Left ventricle myocardium inferior (tissue), 1 donor: ENCODE data around the gene ABCC3. TPM values are rescaled to one million over a fixed set of nuclear protein-coding genes. Genes with fewer than 3 reads are reported as not detected.

ENCODE experiments used
- DNase-seq: peaks from one replicate; pipeline ENCODE4 v3.0.0-alpha.2; 2020
- H3K27ac ChIP-seq: fragments of 200-600 bp; replicated peaks from 2 replicates; pipeline ENCODE4 v1.8.0; 2021
- H3K27me3 ChIP-seq: fragments of 200-600 bp; 2 replicates; pipeline ENCODE4 v1.8.0; 2021; ENCODE audit warnings: low read depth
- H3K36me3 ChIP-seq: fragments of 200-600 bp; 2 replicates; pipeline ENCODE4 v1.8.0; 2021
- H3K4me1 ChIP-seq: fragments of 200-600 bp; 2 replicates; pipeline ENCODE4 v1.8.0; 2021
- H3K4me3 ChIP-seq: fragments of 200-600 bp; 2 replicates; pipeline ENCODE4 v1.8.0; 2021; ENCODE audit warnings: mild to moderate bottlenecking, moderate library complexity
- H3K9me3 ChIP-seq: fragments of 200-600 bp; replicated peaks from 2 replicates; pipeline ENCODE4 v1.8.0; 2021
- intact Hi-C: fragments of 100-400 bp; cut with micrococcal nuclease; formaldehyde crosslinking; loops from one replicate; pipeline ENCODE4 v1.11.0; 2022
- total RNA-seq: library from RNA; stranded (reverse); fragmentation: NEBNext Ultra II Directional; extraction: Animal tissue kit (Norgen Biotek cat#: 25700); gene quantifications from one replicate; pipeline ENCODE4 v1.2.1, GENCODE V29; 2021
- TF ChIP-seq, protein P1 (sequence below): fragments of 200-600 bp; IDR thresholded peaks from 2 replicates; pipeline ENCODE4 v1.8.0; 2021; ENCODE audit warnings: antibody characterized with exemption, mild to moderate bottlenecking, borderline replicate concordance
- donor health status: DM: no; HTN: yes; CAD: no; lungs with severe emphysema.

Gene ABCC3
- total RNA-seq, 1 donor from 2014 or later = 0.88 TPM

DNA sequence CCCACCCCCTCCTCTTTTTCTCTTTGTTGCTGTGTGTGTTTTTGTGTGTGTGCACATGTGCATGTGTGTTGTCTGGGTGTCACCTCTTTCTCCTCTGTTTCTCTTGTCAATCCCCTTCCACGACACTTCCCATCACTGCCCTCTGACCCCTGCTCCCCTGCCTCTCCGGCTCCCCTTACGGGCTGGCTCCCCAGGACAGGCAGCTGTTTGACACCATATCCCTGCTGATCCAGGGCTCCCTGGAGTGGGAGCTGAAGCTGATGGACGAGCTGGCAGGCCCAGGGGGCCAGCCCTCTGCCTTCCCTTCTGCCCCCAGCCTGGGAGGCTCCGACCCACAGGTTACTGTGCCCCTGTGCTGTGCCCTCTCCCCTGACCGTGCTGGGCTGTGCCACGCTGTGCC, 15.2 kb upstream of the ABCC3 start:
- H3K4me3 ChIP-seq = no peak overlapping the region
- H3K4me1 ChIP-seq = no peaks in the 10 kb centered on the region
- H3K36me3 ChIP-seq = no peaks in the 10 kb centered on the region
- H3K27ac ChIP-seq = no peak overlapping the region
- intact Hi-C loops = no loop called here
- no peak for DNase-seq
- H3K27me3 ChIP-seq = peaks cover 43% of the 10 kb centered on the region
- H3K9me3 ChIP-seq = no peaks in the 10 kb centered on the region
- TF ChIP-seq, protein P1, sequence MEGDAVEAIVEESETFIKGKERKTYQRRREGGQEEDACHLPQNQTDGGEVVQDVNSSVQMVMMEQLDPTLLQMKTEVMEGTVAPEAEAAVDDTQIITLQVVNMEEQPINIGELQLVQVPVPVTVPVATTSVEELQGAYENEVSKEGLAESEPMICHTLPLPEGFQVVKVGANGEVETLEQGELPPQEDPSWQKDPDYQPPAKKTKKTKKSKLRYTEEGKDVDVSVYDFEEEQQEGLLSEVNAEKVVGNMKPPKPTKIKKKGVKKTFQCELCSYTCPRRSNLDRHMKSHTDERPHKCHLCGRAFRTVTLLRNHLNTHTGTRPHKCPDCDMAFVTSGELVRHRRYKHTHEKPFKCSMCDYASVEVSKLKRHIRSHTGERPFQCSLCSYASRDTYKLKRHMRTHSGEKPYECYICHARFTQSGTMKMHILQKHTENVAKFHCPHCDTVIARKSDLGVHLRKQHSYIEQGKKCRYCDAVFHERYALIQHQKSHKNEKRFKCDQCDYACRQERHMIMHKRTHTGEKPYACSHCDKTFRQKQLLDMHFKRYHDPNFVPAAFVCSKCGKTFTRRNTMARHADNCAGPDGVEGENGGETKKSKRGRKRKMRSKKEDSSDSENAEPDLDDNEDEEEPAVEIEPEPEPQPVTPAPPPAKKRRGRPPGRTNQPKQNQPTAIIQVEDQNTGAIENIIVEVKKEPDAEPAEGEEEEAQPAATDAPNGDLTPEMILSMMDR = no peak

DNA sequence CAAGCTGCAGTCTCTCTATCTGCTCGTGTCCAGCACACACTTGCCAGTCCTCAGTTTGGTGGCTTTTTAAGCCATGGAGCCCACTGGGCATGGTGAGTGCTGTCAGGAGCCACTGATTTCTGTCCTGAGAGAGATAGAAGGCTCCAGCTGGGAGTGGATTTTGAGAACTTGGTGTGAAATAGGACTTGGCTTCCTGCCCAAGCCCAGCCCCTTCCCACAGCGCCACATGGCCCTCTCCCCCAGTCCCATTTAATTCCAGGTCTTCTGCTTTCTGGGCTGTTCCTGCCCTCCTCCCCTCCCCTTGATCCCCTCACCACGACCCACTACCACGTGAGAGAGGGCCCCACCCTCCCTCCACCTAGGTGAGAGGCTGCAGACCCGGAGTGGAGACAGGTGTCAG, 14.4 kb upstream of the ABCC3 start:
- H3K27ac ChIP-seq = no peak overlapping the region
- TF ChIP-seq, protein P1 = no peak
- no peak overlapping the region for H3K4me3 ChIP-seq
- no peaks in the 10 kb centered on the region for H3K4me1 ChIP-seq
- intact Hi-C loops = no loop called here
- H3K27me3 ChIP-seq = peaks cover 46% of the 10 kb centered on the region
- H3K9me3 ChIP-seq = no peaks in the 10 kb centered on the region
- no peaks in the 10 kb centered on the region for H3K36me3 ChIP-seq
- no peak for DNase-seq

DNA sequence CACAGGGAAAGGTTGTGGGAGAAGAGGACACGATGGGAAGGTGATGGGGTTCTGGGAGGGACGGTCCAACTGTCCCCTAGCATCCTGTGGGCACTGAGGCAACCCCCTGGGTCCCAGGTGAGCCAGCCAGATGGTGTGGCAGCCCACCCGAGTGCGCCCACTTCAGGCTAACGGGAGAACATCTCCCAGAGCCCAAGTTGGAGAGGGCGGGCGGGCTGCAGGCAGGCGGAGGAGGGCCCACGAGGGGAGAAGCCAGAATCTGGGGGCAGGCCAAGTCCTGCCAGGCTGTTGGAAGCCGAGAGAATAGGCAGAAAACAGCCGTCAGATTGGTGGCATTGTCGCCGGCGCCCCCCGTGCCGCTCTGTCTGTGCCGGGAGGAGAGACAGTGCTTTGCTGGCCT, 13.8 kb upstream of the ABCC3 start:
- no peak overlapping the region for H3K27ac ChIP-seq
- H3K9me3 ChIP-seq = no peaks in the 10 kb centered on the region
- H3K27me3 ChIP-seq = peaks cover 48% of the 10 kb centered on the region
- no peaks in the 10 kb centered on the region for H3K36me3 ChIP-seq
- H3K4me3 ChIP-seq = no peak overlapping the region
- no peak for DNase-seq
- intact Hi-C loops = no loop called here
- TF ChIP-seq, protein P1 = no peak
- peaks cover 1% of the 10 kb centered on the region for H3K4me1 ChIP-seq

DNA sequence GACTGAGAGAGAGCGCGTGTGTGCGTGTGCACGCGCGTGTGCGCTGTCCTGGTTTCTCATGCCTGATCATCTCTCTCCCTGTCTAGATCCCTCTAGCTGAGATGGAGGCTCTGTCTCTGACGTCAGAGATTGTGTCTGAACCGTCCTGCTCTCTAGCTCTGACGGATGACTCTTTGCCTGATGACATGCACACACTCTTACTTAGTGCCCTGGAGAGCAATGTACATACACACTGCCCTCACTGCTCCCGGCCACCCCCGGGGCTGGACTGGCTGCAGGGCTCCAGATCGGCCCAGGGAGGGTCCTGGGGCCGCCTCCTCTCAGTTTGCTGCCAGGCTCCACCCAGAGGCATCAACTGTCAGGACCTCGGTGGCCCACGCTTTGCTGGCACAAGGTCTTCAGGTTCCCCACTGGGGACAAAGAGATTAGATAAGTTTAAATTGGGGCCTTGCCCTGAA, 13.1 kb upstream of the ABCC3 start:
- Histone ChIP-seq H3K36me3 (no peaks in the 10 kb centered on the region), H3K27me3 (peaks cover 56% of the 10 kb centered on the region), H3K4me3 (no peak overlapping the region), H3K4me1 (peaks cover 7% of the 10 kb centered on the region), H3K9me3 (no peaks in the 10 kb centered on the region), H3K27ac (no peak overlapping the region)
- intact Hi-C loops = no loop called here
- TF ChIP-seq, protein P1 = no peak
- DNase-seq = no peak

DNA sequence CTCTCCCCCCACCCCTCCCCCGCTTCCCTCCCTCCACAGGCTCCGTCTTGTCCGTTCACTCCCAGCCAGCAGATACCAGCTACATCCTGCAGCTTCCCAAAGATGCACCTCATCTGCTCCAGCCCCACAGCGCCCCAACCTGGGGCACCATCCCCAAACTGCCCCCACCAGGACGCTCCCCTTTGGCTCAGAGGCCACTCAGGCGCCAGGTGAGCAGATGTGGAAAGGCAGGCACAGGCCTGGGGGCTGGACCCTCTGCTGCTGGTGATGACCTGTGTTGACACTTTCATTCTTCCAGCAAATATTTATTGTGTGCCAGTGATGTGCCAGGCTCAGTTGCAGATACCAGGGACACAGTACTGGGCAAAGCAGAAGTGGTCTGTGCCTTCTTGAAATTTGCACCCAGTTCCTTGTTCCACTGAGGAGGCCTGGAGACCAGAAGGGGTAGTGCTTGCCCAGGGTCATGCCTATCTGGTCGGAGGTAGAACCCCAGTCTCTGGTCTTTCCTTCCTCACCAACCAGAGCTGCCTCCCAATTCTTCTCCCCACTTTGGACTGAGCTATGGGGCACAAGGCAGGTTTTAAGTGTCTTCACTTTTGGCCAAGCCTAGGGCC, 10.3 kb upstream of the ABCC3 start:
- peaks cover 82% of the 10 kb centered on the region for H3K27me3 ChIP-seq
- TF ChIP-seq, protein P1 = no peak
- intact Hi-C loops = no loop called here
- no peaks in the 10 kb centered on the region for H3K36me3 ChIP-seq
- no peak for DNase-seq
- no peak overlapping the region for H3K27ac ChIP-seq
- H3K4me3 ChIP-seq = no peak overlapping the region
- no peaks in the 10 kb centered on the region for H3K9me3 ChIP-seq
- peaks cover 7% of the 10 kb centered on the region for H3K4me1 ChIP-seq
